CD4-positive, alpha-beta T cell (primary cell): Measurements from ENCODE around the gene CWC27. TPM values are rescaled to one million over a fixed set of nuclear protein-coding genes. Genes with fewer than 3 reads are reported as not detected.

ENCODE experiments used
- ATAC-seq: fragments of 200-7000 bp; cut with Tn5 transposase; one replicate; pipeline ENCODE4 v1.10.0; 2022; ENCODE audit warnings: mild to moderate bottlenecking; ENCODE audit not compliant: poor library complexity
- CTCF ChIA-PET: fragments of 350-600 bp; sonication (Branson Sonifier 250); formaldehyde crosslinking; loops from one replicate; lab custom pipeline; 2021; ENCODE audit warnings: antibody characterized with exemption, inconsistent platforms; lab: Charles Lee
- POLR2A ChIA-PET: fragments of 350-600 bp; sonication (Branson Sonifier 250); formaldehyde crosslinking; loops from one replicate; lab custom pipeline; 2021; ENCODE audit warnings: antibody characterized with exemption, inconsistent platforms; lab: Charles Lee
- DNase-seq, 14 experiments: peaks; one replicate each; pipeline ENCODE4 v3.0.0-alpha.2; 2013 to 2020; ENCODE audit warnings: mixed read lengths in 2 of 14
- H3K27ac ChIP-seq, 2 donors: one replicate each; pipeline versions ENCODE4 v1.5.1 to v1.7.0; 2013; ENCODE audit warnings: low read length in 2 of 2, low read depth in 1 of 2, mild to moderate bottlenecking in 1 of 2
- H3K27me3 ChIP-seq, 2 experiments: 1 replicate in 1 of 2; 2 replicates in 1 of 2; pipeline versions ENCODE4 v1.6.1 to v1.7.0; 2013; ENCODE audit warnings: low read length in 2 of 2, control low read depth in 1 of 2, mild to moderate bottlenecking in 1 of 2, moderate library complexity in 1 of 2; ENCODE audit not compliant: insufficient read depth in 2 of 2, control insufficient read depth in 1 of 2
- H3K36me3 ChIP-seq: one replicate; pipeline ENCODE4 v1.6.1; 2013; ENCODE audit warnings: low read length, control low read depth; ENCODE audit not compliant: insufficient read depth
- H3K4me1 ChIP-seq: one replicate; pipeline ENCODE4 v1.6.1; 2013; ENCODE audit warnings: low read length, control low read depth; ENCODE audit not compliant: insufficient read depth
- H3K4me3 ChIP-seq: one replicate; pipeline ENCODE4 v1.5.1; 2013; ENCODE audit warnings: mild to moderate bottlenecking, low read length, moderate library complexity
- H3K9me3 ChIP-seq, 2 experiments: 1 replicate in 1 of 2; 2 replicates in 1 of 2; pipeline versions ENCODE4 v1.6.1 to v1.7.0; 2013; ENCODE audit warnings: low read length in 2 of 2, mild to moderate bottlenecking in 2 of 2, control low read depth in 1 of 2, moderate library complexity in 1 of 2; ENCODE audit not compliant: control insufficient read depth in 1 of 2, insufficient read depth in 1 of 2
- H3K27ac Mint-ChIP-seq: one replicate; pipeline ENCODE4 v1.8.0; 2020; ENCODE audit warnings: mixed read lengths
- H3K27me3 Mint-ChIP-seq: one replicate; pipeline ENCODE4 v1.8.0; 2021; ENCODE audit warnings: mixed read lengths
- H3K36me3 Mint-ChIP-seq: one replicate; pipeline ENCODE4 v1.8.0; 2021; ENCODE audit warnings: low read depth, mixed read lengths
- H3K4me1 Mint-ChIP-seq: one replicate; pipeline ENCODE4 v1.8.0; 2021; ENCODE audit warnings: low read depth, mixed read lengths
- H3K4me3 Mint-ChIP-seq: one replicate; pipeline ENCODE4 v1.8.0; 2020; ENCODE audit warnings: mild to moderate bottlenecking, mixed read lengths
- H3K9me3 Mint-ChIP-seq: one replicate; pipeline ENCODE4 v1.8.0; 2020; ENCODE audit warnings: mixed read lengths
- intact Hi-C, 2 experiments: fragments of 100-400 bp; cut with DNase I in 1 of 2; cut with micrococcal nuclease in 1 of 2; formaldehyde crosslinking; loops; one replicate each; pipeline versions ENCODE4 v1.15.1 to v1.9.0; 2023 to 2025; cut with DNase I, micrococcal nuclease
- total RNA-seq, 174 experiments: library from RNA in 2 of 174; stranded (reverse) in 2 of 174; gene quantifications; one replicate each; pipeline ENCODE4 v1.2.3 and lab custom pipeline; 2021 to 2026
- TF ChIP-seq, protein P1 (sequence below): fragments of 200-600 bp; IDR thresholded peaks from one replicate; pipeline ENCODE4 v1.8.0; 2022; ENCODE audit warnings: antibody characterized with exemption, mild to moderate bottlenecking

The CWC27 gene
- total RNA-seq, 2 experiments from 2014 or later = 14.2 to 14.5 TPM

DNA sequence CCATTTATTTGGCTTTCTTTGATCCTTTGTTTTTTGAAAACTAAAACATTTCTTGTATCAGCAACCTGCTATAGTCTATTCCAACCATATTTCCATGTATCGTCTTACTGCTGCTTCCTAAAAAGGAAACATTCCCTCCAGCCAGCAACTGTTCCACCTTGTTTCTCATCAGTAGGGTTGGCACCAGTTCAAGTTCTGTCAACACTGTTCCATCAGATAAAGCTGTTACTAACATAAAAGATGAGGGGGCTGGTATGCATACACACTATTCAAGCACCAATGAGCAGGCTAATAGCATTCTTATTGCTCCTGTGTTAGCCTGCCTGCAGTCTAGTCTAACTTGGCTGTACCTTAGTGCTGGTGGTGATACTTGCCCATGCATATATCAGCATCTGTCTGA is 178.3 kb downstream of the CWC27 start:
- no peak overlapping the region for H3K27ac Mint-ChIP-seq
- ChIA-PET POLR2A (no interaction called here), CTCF (interaction anchor here (1.3 kb wide), 1 partner anchor 118 kb away, joined by 3 read pairs; no protein-coding TSS in a partner anchor)
- H3K4me1 Mint-ChIP-seq = no peaks in the 10 kb centered on the region
- no peaks in the 10 kb centered on the region for H3K27me3 Mint-ChIP-seq
- Histone ChIP-seq H3K27me3 (no peaks in the 10 kb centered on the region), H3K36me3 (no peaks in the 10 kb centered on the region), H3K9me3 (no peaks in the 10 kb centered on the region), H3K4me1 (no peaks in the 10 kb centered on the region), H3K4me3 (no peak overlapping the region), H3K27ac (no peak overlapping the region)
- DNase-seq = no peak
- H3K9me3 Mint-ChIP-seq = no peaks in the 10 kb centered on the region
- peaks cover 11% of the 10 kb centered on the region for H3K36me3 Mint-ChIP-seq
- TF ChIP-seq, protein P1, sequence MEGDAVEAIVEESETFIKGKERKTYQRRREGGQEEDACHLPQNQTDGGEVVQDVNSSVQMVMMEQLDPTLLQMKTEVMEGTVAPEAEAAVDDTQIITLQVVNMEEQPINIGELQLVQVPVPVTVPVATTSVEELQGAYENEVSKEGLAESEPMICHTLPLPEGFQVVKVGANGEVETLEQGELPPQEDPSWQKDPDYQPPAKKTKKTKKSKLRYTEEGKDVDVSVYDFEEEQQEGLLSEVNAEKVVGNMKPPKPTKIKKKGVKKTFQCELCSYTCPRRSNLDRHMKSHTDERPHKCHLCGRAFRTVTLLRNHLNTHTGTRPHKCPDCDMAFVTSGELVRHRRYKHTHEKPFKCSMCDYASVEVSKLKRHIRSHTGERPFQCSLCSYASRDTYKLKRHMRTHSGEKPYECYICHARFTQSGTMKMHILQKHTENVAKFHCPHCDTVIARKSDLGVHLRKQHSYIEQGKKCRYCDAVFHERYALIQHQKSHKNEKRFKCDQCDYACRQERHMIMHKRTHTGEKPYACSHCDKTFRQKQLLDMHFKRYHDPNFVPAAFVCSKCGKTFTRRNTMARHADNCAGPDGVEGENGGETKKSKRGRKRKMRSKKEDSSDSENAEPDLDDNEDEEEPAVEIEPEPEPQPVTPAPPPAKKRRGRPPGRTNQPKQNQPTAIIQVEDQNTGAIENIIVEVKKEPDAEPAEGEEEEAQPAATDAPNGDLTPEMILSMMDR = no peak
- ATAC-seq = no peak
- H3K4me3 Mint-ChIP-seq = no peak overlapping the region
- intact Hi-C loops = no loop called here

DNA sequence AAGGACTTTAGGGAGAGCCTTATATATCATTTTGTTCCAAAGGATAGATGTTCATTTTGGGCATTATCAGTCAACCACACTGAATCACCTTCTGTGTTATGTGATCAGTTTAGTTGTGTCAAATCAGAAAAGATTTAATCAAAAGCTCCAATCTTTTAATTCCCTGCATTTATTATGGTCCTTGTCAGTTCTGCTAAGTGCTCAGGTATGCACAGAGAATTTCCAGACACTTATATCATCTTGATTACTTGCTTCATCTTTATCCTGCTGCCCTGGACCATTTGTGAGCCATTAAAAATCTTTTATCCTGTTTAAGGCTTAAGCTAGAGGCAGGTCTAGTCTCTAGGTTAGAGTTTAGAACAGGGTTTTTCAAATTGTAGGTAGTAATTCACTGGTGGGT is 179.1 kb downstream of the CWC27 start:
- Histone ChIP-seq H3K9me3 (no peaks in the 10 kb centered on the region), H3K4me1 (no peaks in the 10 kb centered on the region), H3K36me3 (no peaks in the 10 kb centered on the region), H3K27me3 (no peaks in the 10 kb centered on the region), H3K4me3 (no peak overlapping the region), H3K27ac (no peak overlapping the region)
- Mint-ChIP-seq H3K36me3 (peaks cover 11% of the 10 kb centered on the region), H3K4me1 (no peaks in the 10 kb centered on the region), H3K4me3 (no peak overlapping the region), H3K27ac (no peak overlapping the region), H3K27me3 (no peaks in the 10 kb centered on the region), H3K9me3 (no peaks in the 10 kb centered on the region)
- DNase-seq (no peak), ATAC-seq (no peak)
- ChIA-PET POLR2A (interaction anchor here (1.2 kb wide), 1 partner anchor 535 kb away, joined by 4 read pairs; no protein-coding TSS in a partner anchor), CTCF (interaction anchor here (1.3 to 1.5 kb wide), 2 partner anchors 118 to 536 kb away, joined by 3 read pairs; no protein-coding TSS in a partner anchor)
- TF ChIP-seq, protein P1 = no peak
- intact Hi-C loops = no loop called here

DNA sequence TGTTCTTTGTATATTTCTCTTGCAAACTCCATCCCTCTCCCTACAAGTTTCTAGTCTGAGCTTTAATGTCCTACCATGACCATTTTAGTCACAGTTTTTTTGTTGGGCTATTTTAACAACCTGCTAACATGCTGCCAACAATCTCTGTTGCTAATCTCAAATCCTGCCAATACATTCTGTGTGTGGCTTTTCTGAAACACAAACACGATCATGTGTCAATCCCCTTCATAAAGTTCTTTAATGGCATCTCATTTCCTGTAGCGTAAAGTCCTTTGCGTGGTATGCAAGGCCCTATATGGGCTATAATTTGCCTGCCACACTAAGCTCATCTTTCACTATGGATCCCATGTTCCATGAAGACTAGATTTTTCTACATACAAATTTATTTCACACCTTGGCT is 180.6 kb downstream of the CWC27 start:
- ATAC-seq (no peak), DNase-seq (no peak)
- H3K4me1 Mint-ChIP-seq = no peaks in the 10 kb centered on the region
- TF ChIP-seq, protein P1 = no peak
- Histone ChIP-seq H3K36me3 (no peaks in the 10 kb centered on the region), H3K9me3 (no peaks in the 10 kb centered on the region), H3K27ac (no peak overlapping the region), H3K4me1 (no peaks in the 10 kb centered on the region), H3K27me3 (no peaks in the 10 kb centered on the region), H3K4me3 (no peak overlapping the region)
- no peak overlapping the region for H3K27ac Mint-ChIP-seq
- H3K36me3 Mint-ChIP-seq = peaks cover 10% of the 10 kb centered on the region
- no peak overlapping the region for H3K4me3 Mint-ChIP-seq
- POLR2A ChIA-PET = no interaction called here
- CTCF ChIA-PET = no interaction called here
- no peaks in the 10 kb centered on the region for H3K9me3 Mint-ChIP-seq
- H3K27me3 Mint-ChIP-seq = no peaks in the 10 kb centered on the region
- intact Hi-C loops = no loop called here
